Measurements from ENCODE around the gene IGSF23. TPM values are rescaled to one million over a fixed set of nuclear protein-coding genes. Genes with fewer than 3 reads are reported as not detected.

The IGSF23 gene
- total RNA-seq, 1 donor, result not detected

- Histone ChIP-seq H3K36me3 (ENCODE audit: insufficient read depth, low read length) (no peaks in the 10 kb centered on the region), H3K27me3 (ENCODE audit: insufficient read depth, low read length) (no peaks in the 10 kb centered on the region), H4K20me1 (ENCODE audit: insufficient read depth, low read length) (no peaks in the 10 kb centered on the region), H3K4me2 (ENCODE audit: insufficient read depth, low read length) (no peak overlapping the region), H3K9me3 (ENCODE audit: low read depth, low read length) (no peaks in the 10 kb centered on the region), H3K4me1 (ENCODE audit: insufficient read depth, low read length) (peaks cover 15% of the 10 kb centered on the region), H3K4me3 (ENCODE audit: insufficient read depth, low read length) (no peak overlapping the region), H2AFZ (ENCODE audit: low read length) (no peak overlapping the region), H3K27ac (ENCODE audit: low read depth, low read length) (no peak overlapping the region), H3K79me2 (ENCODE audit: insufficient read depth, low read length) (no peaks in the 10 kb centered on the region)
- DNase-seq (ENCODE audit: insufficient read length, low spot score, missing footprints), result no peak
- TF ChIP-seq CTCF (IDR thresholded peaks at IDR 0.05; ENCODE audit: extremely low read depth, low read depth, low read length), result no peak
Measured at GRCh38 chr19:44618640-44619357, 5.4 kb downstream of the IGSF23 start.

GRCh38 chr19:44620667-44621066 is 7.3 kb downstream of the IGSF23 start:
- no peaks in the 10 kb centered on the region for H4K20me1 ChIP-seq (ENCODE audit: insufficient read depth, low read length)
- H3K4me3 ChIP-seq (ENCODE audit: insufficient read depth, low read length), result no peak overlapping the region
- no peaks in the 10 kb centered on the region for H3K9me3 ChIP-seq (ENCODE audit: low read depth, low read length)
- DNase-seq (ENCODE audit: insufficient read length, low spot score, missing footprints), result no peak
- no peak for TF ChIP-seq CTCF (IDR thresholded peaks at IDR 0.05; ENCODE audit: extremely low read depth, low read depth, low read length)
- H3K36me3 ChIP-seq (ENCODE audit: insufficient read depth, low read length), result no peaks in the 10 kb centered on the region
- peaks cover 22% of the 10 kb centered on the region for H3K4me1 ChIP-seq (ENCODE audit: insufficient read depth, low read length)
- H2AFZ ChIP-seq (ENCODE audit: low read length), result no peak overlapping the region
- H3K27ac ChIP-seq (ENCODE audit: low read depth, low read length), result no peak overlapping the region
- no peak overlapping the region for H3K4me2 ChIP-seq (ENCODE audit: insufficient read depth, low read length)
- H3K27me3 ChIP-seq (ENCODE audit: insufficient read depth, low read length), result no peaks in the 10 kb centered on the region
- H3K79me2 ChIP-seq (ENCODE audit: insufficient read depth, low read length), result no peaks in the 10 kb centered on the region

- Histone ChIP-seq H3K4me1 (ENCODE audit: insufficient read depth, low read length) (peaks cover 29% of the 10 kb centered on the region), H2AFZ (ENCODE audit: low read length) (no peak overlapping the region), H3K4me2 (ENCODE audit: insufficient read depth, low read length) (no peak overlapping the region), H4K20me1 (ENCODE audit: insufficient read depth, low read length) (no peaks in the 10 kb centered on the region), H3K4me3 (ENCODE audit: insufficient read depth, low read length) (no peak overlapping the region), H3K27me3 (ENCODE audit: insufficient read depth, low read length) (no peaks in the 10 kb centered on the region), H3K27ac (ENCODE audit: low read depth, low read length) (no peak overlapping the region), H3K36me3 (ENCODE audit: insufficient read depth, low read length) (no peaks in the 10 kb centered on the region), H3K79me2 (ENCODE audit: insufficient read depth, low read length) (no peaks in the 10 kb centered on the region), H3K9me3 (ENCODE audit: low read depth, low read length) (no peaks in the 10 kb centered on the region)
- TF ChIP-seq CTCF (IDR thresholded peaks at IDR 0.05; ENCODE audit: extremely low read depth, low read depth, low read length), result no peak
- DNase-seq (ENCODE audit: insufficient read length, low spot score, missing footprints), result no peak
Measured at GRCh38 chr19:44621367-44621766, 8.0 kb downstream of the IGSF23 start.

GRCh38 chr19:44623080-44623479 is 9.7 kb downstream of the IGSF23 start:
- Histone ChIP-seq H4K20me1 (ENCODE audit: insufficient read depth, low read length) (no peaks in the 10 kb centered on the region), H3K36me3 (ENCODE audit: insufficient read depth, low read length) (no peaks in the 10 kb centered on the region), H3K9me3 (ENCODE audit: low read depth, low read length) (no peaks in the 10 kb centered on the region), H3K27me3 (ENCODE audit: insufficient read depth, low read length) (no peaks in the 10 kb centered on the region), H3K4me2 (ENCODE audit: insufficient read depth, low read length) (no peak overlapping the region), H3K4me3 (ENCODE audit: insufficient read depth, low read length) (no peak overlapping the region), H3K4me1 (ENCODE audit: insufficient read depth, low read length) (peaks cover 40% of the 10 kb centered on the region), H3K27ac (ENCODE audit: low read depth, low read length) (peak overlapping the region; percentile 55), H2AFZ (ENCODE audit: low read length) (peak overlapping the region; percentile 47), H3K79me2 (ENCODE audit: insufficient read depth, low read length) (no peaks in the 10 kb centered on the region)
- TF ChIP-seq CTCF (IDR thresholded peaks at IDR 0.05; ENCODE audit: extremely low read depth, low read depth, low read length), result no peak
- peak; percentile 73 for DNase-seq (ENCODE audit: insufficient read length, low spot score, missing footprints)
